Measurements from ENCODE around the gene MPHOSPH6. TPM values are rescaled to one million over a fixed set of nuclear protein-coding genes. Genes with fewer than 3 reads are reported as not detected.

Gene MPHOSPH6
- total and polyA plus RNA-seq, 2 of the 4 experiments (the other 2 are of a cell fraction), result 5.4 to 15.5 TPM

GRCh38 chr16:82187829-82188228 is 17.8 kb upstream of the MPHOSPH6 start:
- Histone ChIP-seq H3K14ac (replicated peaks; ENCODE audit: low read depth, low read length) (no peak overlapping the region), H2BK120ac (ENCODE audit: low read depth, low read length) (no peak overlapping the region), H2BK20ac (ENCODE audit: low read depth, low read length) (no peak overlapping the region), H3K56ac (ENCODE audit: extremely low read depth, insufficient read depth, low read length) (no peak overlapping the region), H3K79me1 (ENCODE audit: low read depth in 1 of 2, low read length in 2 of 2) (no peaks in the 10 kb centered on the region), H4K20me1 (ENCODE audit: insufficient read depth, low read length) (no peaks in the 10 kb centered on the region), H3K4me3 (ENCODE audit: insufficient read depth, low read depth, low read length) (no peak overlapping the region), H2BK15ac (ENCODE audit: low read depth, low read length) (no peak overlapping the region), H3K4me2 (ENCODE audit: low read depth, low read length) (no peak overlapping the region), H2AK9ac (replicated peaks; ENCODE audit: low read depth, low read length, poor library complexity) (no peak overlapping the region), H4K91ac (ENCODE audit: insufficient read depth, low read depth, low read length) (no peak overlapping the region), H3K9me3 (ENCODE audit: control insufficient read depth, insufficient read depth, low read length) (no peaks in the 10 kb centered on the region), H2AFZ (replicated peaks; ENCODE audit: low read length, poor library complexity) (no peak overlapping the region), H3K36me3 (ENCODE audit: control insufficient read depth, insufficient read depth, low read length) (no peaks in the 10 kb centered on the region), H3K4ac (ENCODE audit: low read depth, low read length) (no peak overlapping the region), H3K23ac (ENCODE audit: low read depth, low read length) (no peak overlapping the region), H3K4me1 (ENCODE audit: control insufficient read depth, insufficient read depth, low read length) (peaks cover 3% of the 10 kb centered on the region), H3K9ac (ENCODE audit: low read depth, low read length) (no peak overlapping the region), H3K27ac (ENCODE audit: insufficient read depth, low read length) (no peak overlapping the region), H3K18ac (ENCODE audit: low read depth, low read length) (no peak overlapping the region), H4K8ac (ENCODE audit: low read depth in 2 of 2, low read length in 2 of 2) (no peak overlapping the region), H3K27me3 (ENCODE audit: control insufficient read depth, insufficient read depth, low read length) (peaks cover 1% of the 10 kb centered on the region; the same call in 1 of the 2 replicates), H3K9me1 (ENCODE audit: insufficient read depth, low read length) (peaks cover 3% of the 10 kb centered on the region; the same call in 1 of the 2 replicates), H2AK5ac (ENCODE audit: low read depth, low read length) (no peak overlapping the region), H2BK5ac (ENCODE audit: low read depth, low read length, poor library complexity, severe bottlenecking) (no peak overlapping the region), H4K5ac (ENCODE audit: low read depth, low read length) (no peak overlapping the region)
- CTCF ChIA-PET, result no interaction called here
- POLR2A ChIA-PET (ENCODE audit: unreplicated experiment), result no interaction called here
- ATAC-seq (ENCODE audit: low read depth), result no peak
- in situ Hi-C loops (cut with MboI; ENCODE audit: low sequenced_read_pairs), result no loop called here
- BruUV-seq (replicated peaks), result no TSS peak
- TF ChIP-seq CTCF (conservative IDR thresholded peaks at IDR 0.05; ENCODE audit: low read depth, low read length) (no peak), BHLHE40 (IDR thresholded peaks at IDR 0.05; ENCODE audit: low read depth, low read length) (no peak), MAZ (IDR thresholded peaks at IDR 0.05; ENCODE audit: borderline replicate concordance, low read depth, low read length) (no peak), MXI1 (IDR thresholded peaks at IDR 0.05; ENCODE audit: borderline replicate concordance, low read depth, low read length) (no peak), POLR2A (IDR thresholded peaks at IDR 0.05; ENCODE audit: low read depth, low read length) (no peak), CEBPB (IDR thresholded peaks at IDR 0.05; ENCODE audit: low read depth, low read length) (no peak), NFE2L2 (IDR thresholded peaks at IDR 0.05; ENCODE audit: low read depth, low read length) (no peak), FOS (IDR thresholded peaks at IDR 0.05; ENCODE audit: low read depth, low read length) (no peak)
- TF ChIP-seq, protein P1, sequence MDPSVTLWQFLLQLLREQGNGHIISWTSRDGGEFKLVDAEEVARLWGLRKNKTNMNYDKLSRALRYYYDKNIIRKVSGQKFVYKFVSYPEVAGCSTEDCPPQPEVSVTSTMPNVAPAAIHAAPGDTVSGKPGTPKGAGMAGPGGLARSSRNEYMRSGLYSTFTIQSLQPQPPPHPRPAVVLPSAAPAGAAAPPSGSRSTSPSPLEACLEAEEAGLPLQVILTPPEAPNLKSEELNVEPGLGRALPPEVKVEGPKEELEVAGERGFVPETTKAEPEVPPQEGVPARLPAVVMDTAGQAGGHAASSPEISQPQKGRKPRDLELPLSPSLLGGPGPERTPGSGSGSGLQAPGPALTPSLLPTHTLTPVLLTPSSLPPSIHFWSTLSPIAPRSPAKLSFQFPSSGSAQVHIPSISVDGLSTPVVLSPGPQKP (IDR thresholded peaks at IDR 0.05; ENCODE audit: borderline replicate concordance, low read depth, low read length), result no peak
- DNase-seq, result no peak
- intact Hi-C loops (cut with micrococcal nuclease), result no loop called here
- dilution Hi-C loops (cut with HindIII; ENCODE audit: low sequenced_read_pairs, unreplicated experiment), result no loop called here
- no CpG with 5 or more reads among the region's 1 CpG for WGBS, 2 experiments (ENCODE audit: extremely low coverage in 2 of 2, insufficient read length in 1 of 2)

All from IMR-90 (cell line).